ENCODE measurements around the gene POU3F1.

The POU3F1 gene

DNA sequence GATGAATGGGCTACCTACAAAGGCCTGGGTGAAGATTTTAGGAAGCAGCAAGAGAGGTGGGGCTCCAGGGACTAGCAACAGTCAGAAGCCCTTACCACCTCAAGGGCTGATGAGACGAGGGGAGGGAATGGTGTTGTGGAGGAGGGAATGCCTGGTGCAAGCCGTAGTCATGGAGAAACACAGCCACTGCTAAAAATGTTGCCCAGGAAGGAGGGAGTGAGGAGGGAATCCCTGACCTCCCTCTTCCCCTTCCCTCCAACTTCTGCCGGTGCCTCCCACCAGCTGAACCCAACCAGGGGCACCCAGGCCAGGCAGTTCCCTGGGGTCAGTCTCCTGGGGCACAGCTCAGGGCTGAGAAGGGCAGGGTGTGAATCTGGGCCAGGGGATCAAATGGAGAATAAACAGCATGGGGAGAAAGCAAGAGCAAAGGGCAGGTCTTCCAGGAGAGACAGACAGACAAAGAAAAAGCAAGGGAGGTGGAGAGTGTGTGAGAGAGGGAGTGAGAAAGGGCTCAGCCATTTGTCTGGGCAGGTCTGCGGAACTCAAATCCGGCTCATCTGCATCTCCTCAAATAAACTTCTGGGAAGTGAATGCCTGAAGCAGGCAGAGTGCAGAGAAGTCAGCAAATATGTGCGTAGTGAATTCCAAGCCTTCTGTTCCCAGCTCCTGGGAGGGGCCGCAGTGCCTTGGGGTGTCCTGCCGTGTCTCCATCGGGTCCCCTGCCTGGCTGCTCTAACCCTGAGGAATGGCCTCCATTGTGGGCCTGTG, 27.1 kb upstream of the POU3F1 start:
- no peak for DNase-seq

DNA sequence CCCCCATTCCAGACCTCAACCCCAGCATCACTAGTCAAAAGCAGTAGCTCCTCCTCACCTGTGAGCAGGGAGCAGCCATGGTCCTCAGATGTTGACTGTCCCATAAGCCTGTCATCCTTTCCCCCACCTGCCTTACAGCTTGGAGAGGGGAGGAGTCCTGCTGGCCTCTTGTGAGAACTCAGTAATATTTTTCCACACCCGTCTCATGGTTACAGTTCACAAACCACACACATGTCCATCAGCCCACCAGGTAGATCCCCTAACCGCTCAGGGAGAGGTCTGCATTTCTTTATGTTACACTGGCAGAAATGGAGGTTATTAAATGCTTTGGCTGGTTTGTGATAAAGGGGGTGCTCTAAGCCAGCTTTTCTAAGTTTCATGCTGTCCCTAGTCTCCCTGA, 26.3 kb upstream of the POU3F1 start:
- no peak for DNase-seq

DNA sequence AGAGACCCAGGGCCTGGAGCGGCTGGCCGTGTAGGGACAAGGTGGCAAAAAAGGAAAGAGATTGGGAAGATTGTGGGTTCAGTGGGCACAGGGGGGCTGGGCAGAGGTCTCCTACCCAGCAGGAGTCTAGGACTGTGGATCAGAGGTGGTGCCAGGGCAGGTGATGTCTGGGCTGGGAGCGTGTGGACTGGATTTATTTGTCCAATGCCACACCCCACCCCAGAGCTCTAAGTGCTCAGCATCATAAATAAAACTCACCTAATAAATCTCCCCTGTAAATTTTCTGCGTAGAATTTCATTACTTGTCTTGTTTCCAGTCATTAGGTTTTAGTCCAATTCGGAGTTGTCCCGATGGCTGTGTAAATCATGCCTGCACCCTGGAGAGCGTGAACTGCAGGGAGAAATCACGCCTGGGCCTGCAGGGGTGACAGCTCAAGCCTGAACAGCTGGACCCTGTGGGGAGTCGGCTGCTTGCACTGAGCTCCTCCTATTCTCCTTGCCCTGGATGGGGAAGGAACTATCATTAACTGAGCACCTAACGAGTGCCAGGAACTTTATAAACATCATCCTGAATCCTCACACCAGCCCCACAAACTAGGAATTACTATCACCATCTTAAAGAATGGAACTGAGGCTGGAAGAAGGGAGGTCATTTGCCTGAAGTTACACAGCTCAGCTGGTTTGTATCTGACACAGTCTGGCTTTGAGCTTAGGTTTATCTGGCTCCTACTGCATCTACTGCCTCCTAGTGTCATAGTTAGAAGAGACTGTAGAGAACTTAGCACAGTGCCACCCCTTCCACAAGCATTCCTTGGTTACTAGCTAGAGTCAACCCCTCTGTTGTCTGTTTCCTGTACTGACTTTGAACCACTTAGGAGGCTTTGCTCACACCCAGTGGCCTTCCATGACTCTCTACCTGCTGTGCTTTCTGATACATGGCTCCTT, 25.0 kb upstream of the POU3F1 start:
- no peak for DNase-seq

- no peak for DNase-seq
These were observed 22.4 kb upstream of the POU3F1 start for GRCh38 chr1:38068980-38069340.

GRCh38 chr1:38068220-38068979, 21.8 kb upstream of the POU3F1 start:
- no peak for DNase-seq

- no peak for DNase-seq
These were observed 17.8 kb upstream of the POU3F1 start for GRCh38 chr1:38064197-38064903.

DNA sequence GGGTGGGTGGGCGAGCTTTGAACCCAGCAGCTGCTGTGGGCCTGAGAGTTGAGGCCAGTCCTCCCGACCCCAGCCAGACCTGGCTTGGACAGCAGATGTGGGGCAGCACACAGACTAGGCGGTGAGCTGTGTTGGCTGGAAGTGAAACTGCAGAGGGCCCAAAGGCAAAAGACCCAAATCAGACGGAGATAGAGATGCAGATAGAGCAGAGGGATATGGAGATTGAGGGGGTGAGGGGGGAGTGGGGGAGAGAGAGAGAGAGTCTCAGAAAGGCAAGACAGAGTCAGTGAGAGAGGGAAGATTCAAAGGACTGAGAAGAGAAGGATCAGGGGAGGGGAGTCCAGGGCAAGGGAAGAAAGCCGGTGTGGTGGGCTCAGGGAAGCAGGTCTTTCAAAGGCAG, 17.0 kb upstream of the POU3F1 start:
- DNase-seq, result no peak

- peak; percentile 88 for DNase-seq
These were observed 16.0 kb upstream of the POU3F1 start for GRCh38 chr1:38062361-38063288.

DNA sequence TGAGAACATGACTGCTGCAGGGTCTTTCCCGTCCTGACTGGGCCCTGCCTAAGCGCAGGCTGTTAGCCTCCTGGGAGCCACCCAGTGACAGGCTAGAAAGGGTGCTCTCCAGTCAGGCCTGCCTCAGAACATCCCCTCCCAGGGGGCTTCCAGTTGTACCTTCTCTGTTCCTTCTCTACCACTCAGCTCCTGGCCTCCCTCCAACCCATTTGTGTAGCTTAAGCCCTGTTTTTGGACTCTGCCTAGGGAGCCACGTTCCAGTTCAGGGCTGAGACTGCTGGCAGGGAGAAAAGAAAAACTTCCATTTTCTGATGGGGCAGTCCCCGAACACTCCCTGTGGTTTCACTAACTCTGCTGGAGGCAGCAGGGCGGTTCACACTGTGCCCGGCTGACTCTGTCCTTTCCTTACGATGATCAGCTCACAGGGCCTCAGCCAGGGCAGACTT, 15.3 kb upstream of the POU3F1 start:
- DNase-seq, result no peak

GRCh38 chr1:38061290-38061689, 14.7 kb upstream of the POU3F1 start:
- DNase-seq, result no peak

DNA sequence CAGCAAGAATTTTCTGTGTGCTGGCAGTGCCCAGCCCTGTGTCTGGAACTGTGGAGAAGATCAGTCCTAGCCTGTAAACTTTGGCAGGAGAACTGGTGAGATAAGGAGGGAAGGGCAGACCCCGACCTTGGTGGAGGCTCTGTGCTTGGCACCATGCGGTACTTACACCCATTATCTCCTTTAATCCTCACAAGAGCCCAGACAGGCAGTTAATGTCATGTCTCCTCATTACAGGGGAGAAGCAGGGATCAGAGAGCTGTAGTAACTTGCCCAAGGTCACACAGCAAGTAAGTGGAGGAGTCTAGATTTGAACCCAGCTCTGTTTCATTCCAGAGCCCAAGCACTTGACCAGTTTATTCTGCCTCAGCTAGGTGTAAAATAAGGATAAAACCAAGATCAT, 13.9 kb upstream of the POU3F1 start:
- DNase-seq, result no peak

GRCh38 chr1:38059635-38060250, 13.2 kb upstream of the POU3F1 start:
- DNase-seq, result no peak

GRCh38 chr1:38055965-38056364, 9.4 kb upstream of the POU3F1 start:
- no peak for DNase-seq

DNA sequence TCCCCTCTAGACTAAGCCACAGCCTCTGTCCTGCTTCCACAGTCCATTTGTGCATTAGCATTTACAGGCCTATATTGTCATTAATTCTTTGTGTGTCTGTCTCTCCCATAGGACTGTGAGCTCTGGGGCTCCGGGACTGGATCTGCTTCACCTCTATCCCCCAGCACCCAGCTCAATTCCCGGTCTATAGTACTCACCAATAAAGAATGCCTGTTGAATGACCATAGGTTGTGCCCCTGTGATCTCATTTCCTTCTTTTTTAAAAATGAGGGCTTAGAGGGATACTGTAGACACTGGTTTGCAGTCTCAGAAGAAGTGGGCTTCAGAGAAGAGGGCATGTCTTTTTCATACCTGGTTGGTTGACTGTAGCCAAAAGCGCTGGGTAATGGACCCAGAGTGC, 8.8 kb upstream of the POU3F1 start:
- no peak for DNase-seq

DNA sequence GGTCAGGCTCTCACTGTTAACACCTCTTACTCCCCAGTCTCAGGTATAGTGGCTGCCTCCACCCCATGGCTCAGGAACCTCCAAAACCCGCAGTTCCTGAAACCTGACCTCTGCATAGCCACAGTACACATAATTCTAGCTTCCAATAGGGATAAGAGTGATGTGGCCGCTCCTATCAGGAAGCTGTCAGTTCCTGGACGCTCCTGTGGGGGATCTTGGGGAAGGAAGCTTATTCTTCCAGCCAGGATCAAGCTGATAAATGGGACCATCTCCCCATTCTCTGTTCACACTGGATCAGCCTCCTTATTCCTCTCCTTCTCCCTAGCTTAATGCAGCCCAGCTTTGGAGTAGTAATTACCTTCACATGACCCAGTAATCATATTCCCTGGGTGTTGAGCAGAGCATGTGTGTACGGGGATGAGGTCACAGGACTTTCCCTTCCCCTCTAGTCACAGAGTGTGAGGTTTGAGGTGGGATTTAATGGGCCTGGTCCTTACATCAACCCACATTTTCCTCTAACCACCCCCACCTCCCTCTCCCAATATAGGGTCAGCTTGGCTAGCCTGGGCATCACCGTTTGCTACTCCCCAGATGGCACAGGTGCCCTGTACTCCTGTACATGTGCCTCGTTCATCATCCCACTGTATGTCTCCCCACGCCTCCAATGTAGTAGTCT, 7.0 kb upstream of the POU3F1 start:
- no peak for DNase-seq

GRCh38 chr1:38052750-38053415, 6.3 kb upstream of the POU3F1 start:
- no peak for DNase-seq

- no peak for DNase-seq
These were observed 4.5 kb upstream of the POU3F1 start for GRCh38 chr1:38051079-38051543.

DNA sequence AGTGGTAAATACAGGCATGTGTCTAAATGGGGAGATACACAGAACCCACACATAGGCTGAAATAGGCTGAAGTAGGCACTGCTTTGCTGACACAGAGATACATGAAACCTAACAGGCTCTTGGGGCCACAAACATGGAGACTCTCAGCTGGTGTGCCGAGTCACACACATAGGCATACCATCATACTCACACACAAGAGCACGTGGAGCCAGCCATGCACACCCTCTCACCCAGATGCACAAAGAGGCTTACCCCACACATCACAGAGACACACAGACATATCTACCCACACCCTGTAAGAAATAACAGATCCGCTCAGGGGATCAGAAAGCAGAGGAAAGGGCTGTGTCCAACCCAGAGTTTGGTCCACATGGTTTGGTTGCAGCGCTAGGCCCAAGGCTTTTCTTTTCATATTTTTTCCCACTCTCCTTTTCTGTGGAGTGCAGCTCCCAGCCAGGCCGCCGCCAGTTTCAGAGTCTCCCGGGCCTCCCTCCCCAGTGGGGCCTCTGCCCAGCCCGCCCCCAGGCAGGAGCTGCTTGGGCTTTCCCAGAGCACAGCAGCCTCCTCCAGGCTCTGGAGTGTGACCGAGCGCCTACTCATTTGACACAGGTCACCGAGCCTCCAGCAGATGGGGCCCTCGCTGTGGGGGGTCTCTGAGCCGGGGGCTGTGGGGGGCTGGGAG, 3.9 kb upstream of the POU3F1 start:
- DNase-seq, result no peak

- DNase-seq, result no peak
These were observed 1.1 kb upstream of the POU3F1 start for GRCh38 chr1:38047603-38048141.

All from NCI-H1436 (cell line).